GM21786 (cell line): ENCODE measurements around the gene SGMS1.
"Not testable (repeated sequence)": the region's sequence is repeated elsewhere in the genome, so short reads cannot be mapped to it uniquely, and the experiment has no call there.

Experiments
- ATAC-seq: cut with Tn5 transposase; IDR thresholded peaks from one replicate; pipeline ENCODE4 v1.9.1; 2021; ENCODE audit not compliant: unreplicated experiment

Gene SGMS1

DNA sequence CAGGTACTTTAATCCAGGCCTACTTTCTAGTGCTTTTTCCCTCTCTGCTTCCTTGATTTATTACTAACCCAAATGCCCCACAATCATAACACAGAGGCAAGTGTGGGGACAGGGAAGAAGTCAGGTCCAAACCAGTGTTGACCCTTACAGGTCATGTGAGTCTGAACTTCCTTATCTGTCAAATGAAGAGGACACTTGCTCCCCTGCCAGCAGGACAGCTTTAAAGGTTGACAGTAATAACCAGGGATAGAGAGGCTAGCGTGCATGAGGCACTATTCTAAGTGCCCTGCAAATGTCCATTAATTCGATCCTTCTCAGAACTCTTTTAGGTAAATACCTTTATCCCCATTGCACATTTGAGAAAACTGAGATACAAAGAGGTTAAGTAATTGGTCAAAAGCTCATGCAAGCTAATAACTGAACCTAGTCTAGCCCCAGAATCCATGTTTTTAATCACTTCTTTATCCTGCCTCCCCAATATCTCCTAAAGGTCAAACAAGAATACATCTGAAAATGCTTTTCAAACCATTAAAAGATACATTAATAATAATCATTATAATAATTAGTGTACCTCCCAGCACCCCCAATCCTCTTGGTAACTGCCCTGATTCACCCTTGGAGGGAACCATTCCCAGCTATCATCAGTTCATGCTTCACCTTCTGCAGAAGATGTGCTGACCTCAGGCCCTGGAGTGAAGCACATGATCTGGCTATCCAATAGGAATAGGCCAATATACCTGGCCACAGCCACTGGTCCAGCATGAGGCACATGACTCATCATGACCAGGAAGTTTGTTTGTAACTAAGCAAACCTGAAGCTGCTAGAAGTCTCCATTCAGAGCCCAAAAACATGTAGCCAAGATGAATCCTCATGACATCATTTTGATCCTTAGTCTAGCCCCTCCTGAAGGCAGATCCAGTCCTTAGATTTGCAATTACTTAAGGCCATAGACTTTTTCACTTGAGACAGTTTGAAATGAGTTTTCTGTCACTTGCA is 40.7 kb downstream of the SGMS1 start:
- ATAC-seq: no peak

DNA sequence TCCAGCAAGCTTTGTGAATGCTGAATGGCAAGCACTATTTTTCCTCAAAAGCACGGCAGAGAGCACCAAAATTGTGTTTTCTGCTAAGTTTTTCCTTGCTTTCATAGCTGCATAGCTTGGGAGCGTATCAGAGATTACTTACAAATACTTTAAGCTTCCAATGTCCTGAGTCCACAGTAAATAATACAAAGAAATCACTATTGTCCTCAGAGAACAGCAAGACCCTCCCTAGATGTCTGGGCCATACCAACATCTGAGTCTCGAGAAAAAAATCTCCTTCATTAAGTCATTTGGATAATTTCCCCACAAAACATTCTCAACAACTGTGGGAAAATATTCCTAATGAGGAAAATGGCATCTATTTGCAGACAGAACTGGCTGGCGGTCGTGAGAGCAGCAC is 41.7 kb downstream of the SGMS1 start:
- ATAC-seq: no peak

DNA sequence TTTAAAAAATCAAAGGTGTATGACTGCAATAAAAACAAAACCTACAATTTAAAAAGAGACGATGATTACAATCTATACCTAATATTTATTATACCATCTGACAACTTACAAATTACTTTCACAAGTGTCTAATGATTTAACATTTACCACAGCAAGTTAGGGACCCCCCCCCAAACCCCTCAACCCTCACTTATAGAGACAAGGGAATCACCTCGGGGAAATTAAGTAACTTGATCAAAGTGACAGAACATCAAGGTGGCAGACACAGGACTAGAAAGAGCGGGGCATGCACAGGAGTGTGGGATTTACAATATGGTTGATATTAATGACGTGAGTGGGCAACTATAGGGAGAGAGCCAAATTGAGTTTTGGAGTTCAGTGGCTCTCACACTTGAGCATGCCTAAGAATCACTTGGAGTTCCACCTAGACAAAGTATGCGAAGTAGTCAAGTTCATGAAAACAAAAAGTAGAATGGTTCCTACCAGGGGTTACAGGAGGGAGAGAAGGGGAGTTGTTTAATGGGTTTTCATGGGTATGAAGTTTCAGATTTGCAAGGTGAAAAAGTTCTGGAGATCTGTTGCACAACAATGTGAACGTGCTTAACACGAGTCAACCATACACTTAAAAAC is 43.4 kb downstream of the SGMS1 start:
- no peak for ATAC-seq

DNA sequence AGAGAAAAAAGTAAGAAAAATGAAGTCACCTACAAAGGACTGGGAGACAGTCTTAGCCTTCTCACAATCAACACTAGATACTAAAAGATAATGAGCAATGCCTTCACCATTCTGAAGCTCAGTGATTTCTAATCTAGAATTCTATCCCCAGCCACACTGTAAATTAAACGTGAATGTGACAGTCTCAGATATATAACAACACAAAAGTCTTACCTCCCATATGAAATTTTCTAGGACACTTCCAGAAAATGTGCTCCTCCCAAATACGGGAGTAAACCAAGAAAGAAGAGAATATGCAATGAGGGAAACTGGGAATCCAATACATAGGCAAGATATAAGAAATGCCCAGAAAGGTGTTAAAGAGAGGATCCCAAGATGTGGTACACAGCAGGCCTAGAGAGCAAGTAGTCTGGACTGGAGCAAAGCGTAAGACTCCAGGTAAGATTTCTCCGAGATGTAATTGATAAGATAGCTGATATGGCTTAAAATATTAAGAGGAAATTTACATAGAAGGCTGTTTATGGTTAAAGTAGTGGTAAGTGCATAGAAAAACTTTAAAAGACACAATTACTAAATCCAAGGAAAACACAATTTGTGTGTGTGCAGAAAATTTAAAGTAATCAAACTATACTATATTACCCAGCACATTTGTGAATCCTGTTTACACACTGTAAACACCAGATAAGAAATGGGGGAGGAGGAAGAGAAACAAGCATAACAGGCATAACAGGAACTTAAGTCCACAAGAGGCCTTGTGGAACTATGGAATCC is 44.1 kb downstream of the SGMS1 start:
- ATAC-seq: no peak

DNA sequence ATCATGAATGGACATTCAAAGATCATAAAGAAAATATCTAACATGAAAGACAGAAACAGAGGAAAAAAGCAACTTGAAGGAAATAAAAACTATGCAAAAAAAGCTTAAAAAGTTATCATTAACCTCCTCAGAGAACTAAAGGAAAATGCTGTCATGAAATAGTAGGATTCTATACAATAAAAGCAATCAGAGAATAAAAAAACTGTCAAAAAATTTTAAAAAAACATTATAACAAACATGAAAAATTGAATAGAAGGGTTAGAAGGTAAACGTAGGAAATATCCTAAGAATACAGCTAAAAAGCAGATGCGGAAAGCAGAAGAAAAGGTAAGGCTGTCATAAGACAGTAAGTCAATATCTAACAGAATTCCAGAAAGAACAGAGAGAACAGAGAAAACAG is 44.8 kb downstream of the SGMS1 start:
- no peak for ATAC-seq

DNA sequence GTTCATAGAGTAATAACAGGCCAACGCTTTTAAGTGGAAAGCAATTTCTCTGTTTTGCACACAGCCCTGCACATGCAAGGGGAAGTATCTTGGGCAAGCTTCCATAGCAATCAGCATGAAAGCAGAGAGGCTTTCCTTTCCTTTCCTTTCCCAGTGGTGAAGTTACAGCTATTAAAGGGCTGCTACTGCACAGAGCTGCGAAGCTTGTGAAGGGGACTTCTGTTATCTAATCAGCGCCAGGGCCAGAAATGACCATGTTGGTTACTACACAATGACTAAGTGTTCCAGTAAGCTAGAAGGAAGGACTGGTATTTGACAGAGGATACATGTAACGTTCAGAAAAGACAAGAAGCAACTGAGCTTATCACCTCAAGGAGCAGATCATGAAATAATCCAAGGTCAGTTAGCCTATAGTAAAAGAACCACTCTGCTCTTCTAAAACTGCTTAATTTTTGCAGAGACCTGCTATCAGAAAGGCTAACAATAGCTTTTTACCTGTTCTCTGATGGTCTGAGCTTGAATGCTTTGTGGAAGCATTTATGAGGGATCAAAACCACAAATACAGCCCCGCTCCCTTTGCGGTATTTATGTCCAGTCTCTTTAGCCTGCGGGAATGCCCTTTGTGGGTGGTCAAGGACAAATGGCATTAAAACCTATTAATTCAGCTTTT is 45.9 kb downstream of the SGMS1 start:
- peak; percentile 53 for ATAC-seq

DNA sequence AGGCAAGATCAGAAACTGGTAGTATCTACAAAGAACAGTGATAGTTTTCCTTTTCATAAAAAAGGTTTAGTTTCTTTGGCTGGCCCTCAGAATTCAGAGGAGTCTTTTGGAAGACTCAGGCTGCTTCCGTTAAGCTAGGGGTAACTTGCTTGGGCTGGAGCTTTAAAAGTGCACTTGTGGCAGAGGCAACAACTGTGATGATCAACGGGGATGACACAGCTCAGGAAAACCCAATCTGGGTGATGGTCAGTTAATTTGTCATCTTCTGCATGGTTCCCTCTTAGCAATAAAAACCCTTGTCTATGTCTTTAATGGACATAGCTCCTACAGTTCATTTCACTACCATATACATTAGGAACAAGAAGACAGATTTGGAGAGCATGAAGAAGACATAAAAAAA is 46.7 kb downstream of the SGMS1 start:
- ATAC-seq: no peak

DNA sequence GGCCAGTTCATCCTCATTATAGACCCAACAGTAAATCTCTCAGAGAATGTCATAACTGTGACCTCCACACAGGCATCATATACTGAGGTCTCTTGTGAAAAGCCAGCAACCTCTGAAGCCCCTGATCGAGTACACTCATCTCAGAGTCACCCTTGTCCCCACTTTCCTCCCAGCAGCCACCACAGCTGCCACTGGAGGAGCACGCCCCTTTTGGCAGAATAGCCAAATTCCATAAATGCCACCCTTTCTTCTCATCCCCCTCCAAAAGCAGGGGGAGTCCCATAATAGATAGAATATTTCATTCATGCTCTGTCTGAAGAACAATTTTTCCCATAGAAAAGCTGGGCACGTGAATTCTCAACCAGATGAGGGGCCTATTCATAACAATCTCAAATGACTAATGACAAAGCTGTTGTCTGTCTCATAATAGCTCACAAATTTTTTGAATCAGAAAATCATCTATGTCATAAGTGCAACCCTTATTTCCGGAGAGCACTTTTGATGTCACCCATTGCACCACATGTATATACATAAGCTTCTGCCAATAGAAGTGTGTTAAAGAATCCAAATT is 47.4 kb downstream of the SGMS1 start:
- no peak for ATAC-seq

DNA sequence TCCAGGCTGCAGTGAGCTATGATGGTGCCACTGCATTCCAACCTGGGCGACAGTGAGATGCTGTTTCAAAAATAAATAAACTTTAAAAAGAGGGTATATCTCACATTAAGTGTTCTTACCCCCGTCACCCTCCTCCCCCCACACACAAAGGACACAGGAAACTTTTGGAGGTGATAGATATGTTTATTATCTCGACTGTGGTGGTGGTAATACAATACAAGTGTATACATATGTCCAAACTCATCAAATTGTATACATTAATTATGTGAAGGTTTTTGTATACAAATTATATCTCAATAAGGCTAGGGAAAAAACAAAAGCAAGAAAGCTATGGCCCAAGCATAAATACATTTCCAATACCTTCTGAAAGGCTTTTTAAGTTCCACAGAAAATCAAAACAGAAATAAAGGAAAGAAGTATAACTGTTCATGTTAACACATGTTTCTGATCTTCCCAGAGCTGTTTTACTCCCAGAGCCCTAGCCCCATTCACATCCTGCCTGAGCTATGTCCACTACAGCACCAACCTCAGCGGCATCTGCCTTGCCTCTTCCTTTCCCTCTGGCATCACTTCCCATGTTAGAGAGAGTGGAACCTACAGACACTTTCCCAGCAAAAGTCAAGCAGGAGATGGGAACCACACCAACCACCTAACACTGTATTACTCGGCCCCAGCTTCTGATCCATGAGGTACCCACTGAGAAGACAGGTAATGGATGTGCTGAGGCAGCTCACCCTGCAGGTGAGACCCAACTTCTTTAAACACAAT is 48.1 kb downstream of the SGMS1 start:
- ATAC-seq: no peak

DNA sequence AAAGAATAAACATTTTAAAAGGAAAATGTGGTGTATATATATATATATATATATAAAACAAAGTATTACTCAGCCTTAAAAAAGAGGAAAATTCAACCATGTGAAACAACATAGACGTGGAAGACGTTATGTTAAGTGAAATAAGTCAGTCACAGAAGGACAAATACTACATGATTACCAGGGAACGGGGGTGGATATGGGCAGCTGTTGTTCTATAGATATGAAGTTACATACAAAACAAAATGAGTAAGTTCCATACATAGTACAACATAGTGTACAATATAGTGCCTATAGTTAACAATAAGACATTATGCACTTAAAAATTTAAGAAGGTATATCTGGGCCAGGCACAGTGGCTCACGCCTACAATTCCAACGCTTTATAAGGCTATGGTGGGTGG is 48.8 kb downstream of the SGMS1 start:
- no peak for ATAC-seq

DNA sequence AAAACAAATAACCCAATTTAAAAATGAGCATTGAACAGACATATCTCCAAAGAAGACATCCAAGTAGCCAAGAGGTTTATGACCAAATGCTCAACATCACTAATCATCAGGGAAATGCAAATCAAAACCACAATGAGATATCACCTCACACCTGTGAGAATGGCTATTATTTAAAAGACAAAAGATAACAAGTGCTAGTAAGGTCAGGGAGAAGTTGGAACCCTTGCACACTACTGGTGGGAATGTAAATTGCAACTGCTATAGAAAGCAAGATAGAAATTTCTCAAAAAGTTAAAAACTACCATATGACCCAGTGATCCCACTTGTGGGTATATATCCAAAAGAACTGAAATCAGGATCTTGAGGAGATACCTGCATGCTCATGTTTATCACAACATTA is 49.5 kb downstream of the SGMS1 start:
- no peak for ATAC-seq

DNA sequence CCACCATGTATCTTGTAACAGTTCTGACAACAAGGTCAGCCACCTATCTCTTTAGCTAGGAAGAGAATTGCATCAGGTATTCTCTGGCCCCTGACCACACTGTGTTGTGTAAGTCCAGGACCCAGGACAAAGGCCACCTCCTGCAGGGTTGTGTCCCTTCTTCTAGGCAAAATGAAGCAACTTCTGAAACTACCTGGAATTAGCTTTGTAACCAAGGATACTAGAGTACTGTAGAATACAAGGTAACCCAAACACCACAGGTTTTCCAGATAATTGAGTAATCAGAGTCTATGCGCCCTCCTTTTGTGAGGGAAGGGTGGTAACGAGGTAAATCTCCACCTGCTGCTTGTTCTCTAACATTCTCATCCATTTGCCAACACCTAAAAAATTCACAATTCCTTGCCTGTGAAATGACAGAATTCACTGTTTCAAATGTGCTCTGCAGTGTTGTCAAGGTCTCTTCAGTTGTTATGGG is 51.7 kb downstream of the SGMS1 start:
- ATAC-seq: no peak

DNA sequence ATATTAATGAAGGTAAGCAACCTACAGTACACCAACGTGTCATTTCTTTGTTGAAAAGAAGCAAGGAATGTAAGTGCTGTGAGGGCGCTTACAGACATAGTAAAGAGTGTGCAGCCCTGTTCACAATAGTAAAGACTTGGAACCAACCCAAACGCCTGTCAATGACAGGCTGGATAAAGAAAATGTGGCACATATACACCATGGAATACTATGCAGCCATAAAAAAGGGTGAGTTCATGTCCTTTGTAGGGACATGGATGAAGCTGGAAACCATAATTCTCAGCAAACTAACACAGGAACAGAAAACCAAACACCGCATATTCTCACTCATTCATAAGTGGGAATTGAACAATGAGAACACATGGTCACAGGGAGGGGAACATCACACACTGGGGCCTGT is 55.0 kb downstream of the SGMS1 start:
- not testable (repeated sequence) for ATAC-seq

DNA sequence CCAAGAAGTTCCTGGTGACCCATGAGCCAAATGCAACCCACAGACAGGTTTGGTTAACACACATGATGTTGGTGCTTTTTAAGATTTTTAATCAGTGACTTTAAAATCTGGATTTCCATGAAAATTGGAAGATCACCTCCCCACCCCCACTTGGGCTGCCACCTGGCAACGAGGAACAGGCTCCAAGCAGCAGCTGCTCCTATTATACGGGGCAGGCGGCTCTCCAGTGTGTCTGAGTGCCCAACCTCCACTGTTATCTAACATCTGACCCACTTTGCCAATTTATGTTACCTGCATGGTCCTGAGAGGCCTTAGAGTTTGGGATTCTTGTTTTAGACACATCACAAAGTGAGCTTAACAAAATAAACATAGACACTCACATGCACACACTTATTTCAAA is 56.4 kb downstream of the SGMS1 start:
- no peak for ATAC-seq

DNA sequence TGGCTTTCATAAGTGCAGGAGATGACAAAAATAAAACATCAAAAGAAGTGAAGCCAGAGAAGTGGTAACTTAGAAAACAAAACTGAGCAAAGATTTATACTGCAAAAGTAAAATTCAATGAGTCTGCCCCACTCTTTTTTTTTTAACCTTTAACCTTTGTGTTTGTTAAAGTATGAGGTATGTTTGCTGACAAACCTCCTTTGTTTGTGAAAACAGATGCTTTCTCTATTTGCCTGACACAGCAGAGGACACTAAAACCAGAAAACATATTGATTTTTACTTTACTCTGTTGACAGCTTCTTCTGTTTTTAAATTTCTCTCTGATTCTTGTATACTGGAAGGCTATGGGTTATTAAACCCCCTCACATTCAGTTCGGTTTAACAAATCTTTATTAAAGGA is 57.6 kb downstream of the SGMS1 start:
- ATAC-seq: no peak

DNA sequence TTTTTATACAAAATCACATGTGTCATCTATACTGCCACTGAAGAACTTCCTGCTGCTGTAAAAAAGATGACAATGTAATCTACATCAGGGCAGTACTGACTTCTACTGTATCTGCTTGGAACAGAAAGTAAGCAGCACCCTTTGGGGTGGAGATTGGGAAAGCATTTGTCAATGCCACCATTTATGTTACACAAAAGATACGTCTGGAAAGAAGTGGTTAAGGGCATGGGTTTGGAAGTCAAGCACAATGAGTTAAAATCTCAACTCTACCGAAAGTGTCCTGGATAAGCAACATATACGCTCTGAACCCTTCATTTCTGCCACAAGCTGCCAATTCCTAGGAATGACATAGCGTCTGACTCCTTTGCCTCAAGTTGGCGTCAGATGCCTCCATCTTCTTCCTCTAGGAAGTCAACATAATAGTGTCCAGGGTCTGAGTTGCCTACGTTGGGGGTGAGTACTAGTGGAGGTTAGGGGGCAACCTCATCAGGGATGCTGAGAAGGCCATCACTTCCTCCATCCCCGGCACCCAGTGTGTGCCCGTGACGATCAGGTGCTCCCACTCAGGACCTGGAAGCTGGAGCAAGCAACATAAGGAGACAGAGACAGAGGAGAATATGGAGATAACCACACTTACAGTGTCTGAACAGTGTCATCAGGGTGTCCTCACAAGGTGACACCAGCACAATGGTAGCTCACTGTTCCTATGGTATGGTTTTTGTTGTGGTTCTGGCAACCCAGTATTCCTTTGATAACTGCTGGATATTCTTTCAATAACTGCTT is 58.3 kb downstream of the SGMS1 start:
- no peak for ATAC-seq

DNA sequence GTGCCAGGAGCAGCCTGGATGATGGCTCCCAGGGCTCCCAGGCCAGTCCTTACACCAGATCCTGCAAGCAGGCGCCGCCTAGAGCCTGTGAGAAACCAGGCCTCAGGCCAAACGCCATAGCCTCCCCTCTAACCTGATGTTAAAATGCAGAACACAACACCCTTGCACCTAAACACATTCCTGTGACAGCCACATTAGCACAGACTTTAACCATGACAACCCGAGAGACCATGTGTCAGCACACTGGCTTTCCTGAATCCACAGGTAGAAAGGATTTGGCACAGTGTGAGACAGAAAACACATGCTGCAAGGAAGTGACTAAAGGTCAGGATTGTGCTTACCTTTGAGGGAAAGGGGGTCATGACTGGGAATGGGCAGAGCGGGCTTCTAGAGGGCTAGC is 59.9 kb downstream of the SGMS1 start:
- ATAC-seq: no peak

DNA sequence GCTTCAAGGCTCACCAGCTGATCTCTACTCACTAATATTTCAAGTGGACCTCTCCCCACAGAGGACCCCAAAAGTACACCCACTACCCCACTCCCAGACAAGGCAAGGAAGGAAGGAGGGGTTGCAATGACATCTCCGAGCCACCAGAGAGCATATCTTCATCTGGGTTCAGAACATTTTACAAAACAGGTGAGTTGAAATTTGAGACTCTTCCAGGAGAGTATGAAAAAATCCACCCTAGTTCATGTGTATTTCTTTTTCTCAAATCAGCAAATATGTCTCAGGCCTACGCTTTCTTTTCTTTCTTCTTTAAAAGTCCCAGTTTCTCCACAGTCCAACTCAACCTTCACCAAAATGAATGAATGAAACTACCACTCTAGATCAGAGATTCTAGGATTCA is 61.9 kb downstream of the SGMS1 start:
- ATAC-seq: peak; percentile 50

DNA sequence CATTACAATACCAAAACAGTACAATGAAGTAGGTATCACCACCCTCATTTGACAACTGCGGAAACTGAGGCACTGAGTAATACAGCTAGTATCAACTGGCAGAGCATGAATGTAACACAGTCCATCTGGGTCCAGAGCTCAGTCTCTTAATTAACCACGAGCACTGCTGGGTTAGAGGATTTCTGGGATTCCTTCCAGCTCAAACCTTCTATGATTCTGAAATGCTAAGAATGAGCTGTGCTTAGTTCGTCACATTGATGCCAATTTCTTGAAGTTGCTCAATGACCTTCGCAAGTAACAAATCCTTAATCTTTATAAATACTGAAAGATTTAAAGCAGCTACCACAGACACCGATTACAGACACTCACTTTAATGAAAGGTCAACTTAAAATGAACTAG is 62.5 kb downstream of the SGMS1 start:
- ATAC-seq: no peak
